OCI-LY7 (cell line): ENCODE data around the gene AGMO. TPM values are rescaled to one million over a fixed set of nuclear protein-coding genes. Genes with fewer than 3 reads are reported as not detected.

Source experiments
- BruUV-seq: library from RNA; stranded (reverse); fragments of 400-500 nt; replicated peaks from 2 replicates; lab custom pipeline; 2021; lab: Mats Ljungman, UMichigan
- CTCF ChIA-PET: fragments of 300-600 bp; sonication (Branson Sonifier 250); formaldehyde crosslinking; loops from one replicate; lab custom pipeline; 2022; ENCODE audit warnings: antibody characterized with exemption; ENCODE audit not compliant: unreplicated experiment; lab: Charles Lee
- POLR2A ChIA-PET: fragments of 300-600 bp; sonication (Branson Sonifier 250); formaldehyde crosslinking; loops from one replicate; lab custom pipeline; 2022; ENCODE audit warnings: antibody characterized with exemption; lab: Charles Lee
- DNase-seq: peaks from one replicate; pipeline ENCODE4 v3.0.0-alpha.2; 2015; ENCODE audit warnings: low spot score
- H2AFZ ChIP-seq: fragments of 200-600 bp; sonication (generic), shearing (Covaris generic); 2 replicates; pipeline ENCODE4 v1.6.1; 2014; ENCODE audit warnings: mild to moderate bottlenecking, antibody characterized with exemption, low read length, moderate library complexity
- H3K27ac ChIP-seq: fragments of 200-600 bp; sonication (generic); 2 replicates; pipeline ENCODE4 v1.5.1; 2014; ENCODE audit warnings: mixed run types, low read depth, mild to moderate bottlenecking, moderate library complexity, low read length, inconsistent platforms; ENCODE audit not compliant: poor library complexity, severe bottlenecking
- H3K36me3 ChIP-seq: fragments of 200-600 bp; sonication (generic); 2 replicates; pipeline ENCODE4 v1.6.1; 2014; ENCODE audit warnings: mild to moderate bottlenecking, antibody characterized with exemption, low read length, moderate library complexity, mixed read lengths; ENCODE audit not compliant: insufficient read depth
- H3K4me1 ChIP-seq: fragments of 200-600 bp; sonication (generic); 2 replicates; pipeline ENCODE4 v1.5.1; 2014; ENCODE audit warnings: mild to moderate bottlenecking, low read length; ENCODE audit not compliant: insufficient read depth, poor library complexity, severe bottlenecking
- H3K4me2 ChIP-seq: fragments of 200-600 bp; sonication (generic); 2 replicates; pipeline ENCODE4 v1.6.1; 2014; ENCODE audit warnings: mild to moderate bottlenecking, low read length
- H3K4me3 ChIP-seq: fragments of 200-600 bp; sonication (generic); 2 replicates; pipeline ENCODE4 v1.5.1; 2014; ENCODE audit warnings: mild to moderate bottlenecking, low read depth, low read length; ENCODE audit not compliant: poor library complexity, severe bottlenecking
- H3K79me2 ChIP-seq: fragments of 200-600 bp; sonication (generic); 2 replicates; pipeline ENCODE4 v1.6.1; 2016; ENCODE audit warnings: low read depth, mild to moderate bottlenecking, low read length, moderate library complexity, mixed read lengths; ENCODE audit not compliant: insufficient read depth
- H3K9me2 ChIP-seq: fragments of 200-600 bp; sonication (generic); 2 replicates; pipeline ENCODE4 v1.6.1; 2016; ENCODE audit warnings: mild to moderate bottlenecking, low read length, mixed read lengths; ENCODE audit not compliant: insufficient read depth
- H3K9me3 ChIP-seq: fragments of 200-600 bp; sonication (generic); 2 replicates; pipeline ENCODE4 v1.6.1; 2014; ENCODE audit warnings: mild to moderate bottlenecking, mixed run types, low read length, mixed read lengths
- H4K20me1 ChIP-seq: fragments of 200-600 bp; sonication (generic); 2 replicates; pipeline ENCODE4 v1.6.1; 2014; ENCODE audit warnings: mild to moderate bottlenecking, antibody characterized with exemption, low read length, moderate library complexity, mixed read lengths; ENCODE audit not compliant: insufficient read depth
- CTCF ChIP-seq: fragments of 200-600 bp; sonication (generic); conservative IDR thresholded peaks from 2 replicates; pipeline ENCODE4 v1.5.1; 2014; ENCODE audit warnings: mild to moderate bottlenecking, antibody characterized with exemption, low read length, moderate library complexity, mixed read lengths
- EZH2phosphoT487 ChIP-seq: fragments of 200-600 bp; sonication (generic); IDR thresholded peaks from 2 replicates; pipeline ENCODE4 v1.6.1; 2018; ENCODE audit warnings: low read depth, borderline replicate concordance, mild to moderate bottlenecking, mixed run types, antibody characterized with exemption, low read length, moderate library complexity, mixed read lengths
- intact Hi-C: fragments of 100-400 bp; cut with micrococcal nuclease; formaldehyde crosslinking; loops from one replicate; pipeline ENCODE4 v1.10.0; 2022; ENCODE audit not compliant: unreplicated experiment
- total RNA-seq, 2 experiments: library from RNA; depleted of rRNA in 1 of 2; stranded (reverse); fragments of >200 nt in 1 of 2; shearing (Covaris generic) in 1 of 2; gene quantifications; 2 replicates each; pipeline ENCODE4 v1.2.3, GENCODE V29; 2014 to 2022

The AGMO gene
- total RNA-seq, 2 experiments from 2014 or later: not detected

GRCh38 chr7:15600298-15600697, 38.5 kb upstream of the AGMO start:
- DNase-seq: no peak
- Histone ChIP-seq H3K27ac (no peak overlapping the region), H3K4me1 (no peaks in the 10 kb centered on the region), H3K4me2 (no peak overlapping the region), H3K36me3 (no peaks in the 10 kb centered on the region), H2AFZ (no peak overlapping the region), H3K9me3 (no peaks in the 10 kb centered on the region), H3K4me3 (no peak overlapping the region), H3K9me2 (no peaks in the 10 kb centered on the region), H4K20me1 (no peaks in the 10 kb centered on the region), H3K79me2 (no peaks in the 10 kb centered on the region)
- intact Hi-C loops: no loop called here
- TF ChIP-seq CTCF (no peak), EZH2phosphoT487 (no peak)
- BruUV-seq: no TSS peak
- CTCF ChIA-PET: no interaction called here
- POLR2A ChIA-PET: no interaction called here

GRCh38 chr7:15594461-15594860, 32.6 kb upstream of the AGMO start:
- no peaks in the 10 kb centered on the region for H3K79me2 ChIP-seq
- no peaks in the 10 kb centered on the region for H4K20me1 ChIP-seq
- no peak overlapping the region for H3K27ac ChIP-seq
- no peak overlapping the region for H3K4me2 ChIP-seq
- ChIA-PET POLR2A (no interaction called here), CTCF (no interaction called here)
- H3K4me3 ChIP-seq: no peak overlapping the region
- H3K9me3 ChIP-seq: peaks cover 4% of the 10 kb centered on the region; the same call in 1 of the 2 replicates
- intact Hi-C loops: no loop called here
- H3K36me3 ChIP-seq: no peaks in the 10 kb centered on the region
- H3K9me2 ChIP-seq: no peaks in the 10 kb centered on the region
- BruUV-seq: no TSS peak
- DNase-seq: no peak
- TF ChIP-seq EZH2phosphoT487 (no peak), CTCF (no peak)
- H3K4me1 ChIP-seq: no peaks in the 10 kb centered on the region
- no peak overlapping the region for H2AFZ ChIP-seq

- H2AFZ ChIP-seq: no peak overlapping the region
- H3K4me1 ChIP-seq: no peaks in the 10 kb centered on the region
- CTCF ChIA-PET: no interaction called here
- no peaks in the 10 kb centered on the region for H3K79me2 ChIP-seq
- no peak overlapping the region for H3K27ac ChIP-seq
- no peak overlapping the region for H3K4me2 ChIP-seq
- no peak for DNase-seq
- H3K9me2 ChIP-seq: no peaks in the 10 kb centered on the region
- H3K4me3 ChIP-seq: no peak overlapping the region
- TF ChIP-seq CTCF (no peak), EZH2phosphoT487 (no peak)
- H4K20me1 ChIP-seq: no peaks in the 10 kb centered on the region
- intact Hi-C loops: no loop called here
- POLR2A ChIA-PET: no interaction called here
- H3K9me3 ChIP-seq: peaks cover 4% of the 10 kb centered on the region; the same call in 1 of the 2 replicates
- H3K36me3 ChIP-seq: no peaks in the 10 kb centered on the region
- no TSS peak for BruUV-seq
Measured at GRCh38 chr7:15593382-15593781, 31.6 kb upstream of the AGMO start.
